HG03039 (cell line): ENCODE results near the gene HECW1.
"Not testable (repeated sequence)": the region's sequence is repeated elsewhere in the genome, so short reads cannot be mapped to it uniquely, and the experiment has no call there.

Experiments used
- ATAC-seq: cut with Tn5 transposase; IDR thresholded peaks from one replicate; pipeline ENCODE4 v1.9.1; 2021; ENCODE audit warnings: mild to moderate bottlenecking, moderate library complexity; ENCODE audit not compliant: unreplicated experiment

The HECW1 gene

GRCh38 chr7:43460733-43461348 lies 348.4 kb downstream of the HECW1 start:
- ATAC-seq = no peak

GRCh38 chr7:43461349-43462024 lies 349.0 kb downstream of the HECW1 start:
- no peak for ATAC-seq

GRCh38 chr7:43462836-43463235 lies 350.4 kb downstream of the HECW1 start:
- ATAC-seq = no peak

- ATAC-seq = no peak
These were observed 351.0 kb downstream of the HECW1 start for GRCh38 chr7:43463401-43463980.

DNA sequence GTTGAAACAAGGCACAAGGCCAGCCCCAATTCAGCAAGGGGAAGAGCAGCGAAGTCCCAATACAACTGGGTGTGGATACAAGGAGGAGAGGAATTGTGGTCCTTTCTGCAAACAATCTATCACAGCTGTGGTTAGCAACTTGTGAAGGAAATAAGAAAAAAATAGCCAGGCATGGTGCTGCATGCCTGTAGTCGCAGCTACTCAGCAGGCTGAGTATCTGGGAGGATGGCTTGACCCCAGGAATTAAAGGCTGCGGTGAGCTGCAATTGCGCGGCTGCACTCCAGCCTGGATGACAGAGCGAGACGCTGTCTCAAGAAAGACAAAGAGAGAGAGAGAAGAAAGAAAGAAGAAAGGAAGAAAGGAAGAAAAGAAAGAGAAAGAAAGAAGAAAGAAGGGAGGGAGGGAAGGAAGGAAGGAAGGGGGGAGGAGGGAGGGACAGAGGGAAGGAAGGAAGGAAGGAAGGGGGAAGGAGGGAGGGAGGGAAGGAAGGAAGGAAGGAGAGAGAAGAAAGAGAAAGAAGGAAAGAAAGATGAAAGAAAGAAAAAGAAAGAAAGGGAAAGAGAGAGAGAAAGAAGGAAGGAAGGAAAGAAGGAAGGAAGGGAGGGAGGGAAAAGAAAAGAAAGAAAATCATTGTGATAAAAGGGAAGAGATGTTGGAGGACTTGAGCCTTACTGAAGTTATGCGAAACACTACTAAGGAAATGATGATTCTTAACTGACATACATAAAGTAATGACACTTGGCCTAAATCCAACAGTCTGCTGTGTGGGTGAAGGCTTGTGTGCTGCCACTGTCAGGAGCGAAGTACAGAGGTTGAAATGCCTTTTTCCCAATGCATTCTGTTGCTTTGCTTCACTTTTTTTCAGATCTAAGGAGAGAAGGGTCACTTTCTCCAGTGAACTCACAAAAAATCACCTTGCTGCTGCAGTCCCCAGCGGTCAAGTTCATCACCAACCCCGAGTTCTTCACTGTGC lies 353.4 kb downstream of the HECW1 start:
- ATAC-seq = no peak

DNA sequence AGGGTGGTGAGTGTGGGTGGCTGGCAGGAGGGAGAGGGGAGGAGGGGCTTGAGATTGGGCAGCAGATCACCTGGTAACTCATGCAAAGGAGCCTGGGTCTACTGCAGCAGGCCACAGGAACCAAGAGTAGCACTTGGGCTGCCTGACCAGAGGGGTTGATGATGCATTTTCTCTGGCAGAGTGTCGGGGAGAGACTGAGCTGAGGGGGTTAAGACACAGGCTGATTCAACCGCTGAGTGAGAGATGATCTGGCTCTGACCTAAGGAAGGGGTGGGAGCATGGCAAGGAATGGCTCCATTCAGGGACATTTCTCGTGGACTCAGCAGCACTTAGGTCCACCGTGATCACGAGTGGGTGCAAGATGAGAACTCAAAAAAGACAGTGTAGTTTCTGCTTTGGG lies 355.0 kb downstream of the HECW1 start:
- ATAC-seq = no peak

- ATAC-seq = no peak
These were observed 355.4 kb downstream of the HECW1 start for GRCh38 chr7:43467846-43468245.

DNA sequence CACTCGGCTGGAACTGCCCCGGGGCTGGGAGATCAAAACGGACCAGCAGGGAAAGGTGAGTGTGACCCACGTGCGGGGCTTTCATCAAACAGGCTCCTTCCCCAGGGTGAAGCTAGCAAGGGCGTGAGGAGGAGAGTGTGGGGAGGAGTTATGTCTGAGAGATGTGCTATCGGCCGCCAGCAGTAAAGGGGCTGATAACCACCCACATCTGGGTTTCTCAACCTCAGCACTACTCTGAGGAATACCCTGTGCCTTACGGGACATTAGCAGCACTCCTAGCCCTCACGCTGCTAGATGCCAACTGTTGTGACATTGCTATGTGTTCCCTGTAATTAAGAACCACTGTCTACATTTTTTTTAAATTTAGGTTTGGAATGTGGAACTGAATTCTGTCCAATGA lies 356.6 kb downstream of the HECW1 start:
- no peak for ATAC-seq

DNA sequence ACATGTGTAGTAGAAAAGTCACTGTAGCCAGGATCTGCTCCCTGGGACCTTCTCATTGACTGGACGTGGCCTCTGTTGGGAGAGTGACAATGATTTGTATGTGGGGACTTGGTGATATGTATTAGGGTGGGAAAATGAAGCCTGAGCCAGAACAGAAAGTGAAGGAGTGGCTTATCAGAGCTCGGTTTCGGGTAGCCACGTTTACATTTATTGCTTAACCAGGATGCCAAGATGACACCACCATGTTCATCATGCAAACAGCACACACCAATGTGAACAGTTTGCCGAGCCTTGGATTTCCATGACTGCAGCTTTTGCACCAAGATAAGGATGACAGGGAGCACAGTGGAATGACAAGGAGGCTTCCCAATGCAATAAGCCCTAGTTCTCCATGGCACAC lies 357.7 kb downstream of the HECW1 start:
- ATAC-seq = no peak

DNA sequence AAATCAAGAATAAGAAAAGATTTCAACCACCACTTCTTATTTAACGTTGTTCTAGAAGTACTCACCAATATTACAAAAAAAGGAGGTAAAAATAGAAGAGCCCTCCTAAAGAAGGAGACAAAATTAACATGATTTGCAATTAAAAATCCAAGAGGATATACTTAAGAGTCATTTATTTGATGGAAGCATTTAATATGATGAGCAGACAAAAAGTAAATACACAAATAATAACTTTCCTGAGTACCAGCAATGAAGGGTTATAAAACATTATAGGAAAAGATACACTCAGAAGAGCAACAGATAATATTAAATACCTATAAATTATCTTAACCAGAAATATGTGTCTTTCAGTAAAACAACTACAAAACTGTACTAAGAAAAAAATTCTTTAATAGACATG lies 363.5 kb downstream of the HECW1 start:
- no peak for ATAC-seq

- ATAC-seq = no peak
These were observed 364.4 kb downstream of the HECW1 start for GRCh38 chr7:43476896-43477295.

GRCh38 chr7:43479042-43479441 lies 366.6 kb downstream of the HECW1 start:
- no peak for ATAC-seq

- ATAC-seq = no peak
These were observed 367.1 kb downstream of the HECW1 start for GRCh38 chr7:43479543-43479942.

DNA sequence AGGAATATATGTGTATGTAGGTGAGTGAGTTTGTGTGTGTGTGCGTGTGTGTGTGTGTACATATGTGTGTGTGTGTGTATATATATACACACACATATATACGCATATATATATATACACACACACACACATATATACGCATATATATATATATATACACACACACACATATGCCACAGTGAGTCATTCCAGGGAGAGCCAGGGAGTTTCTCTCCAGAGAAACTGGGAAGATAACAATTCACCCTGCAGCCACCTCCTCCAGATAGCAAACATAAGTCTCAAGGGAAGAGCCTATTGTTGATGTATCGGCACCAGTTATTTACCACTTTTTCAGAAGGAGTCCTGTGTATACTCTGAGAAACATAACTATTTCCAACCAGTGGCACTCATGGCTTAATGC lies 368.1 kb downstream of the HECW1 start:
- ATAC-seq = no peak

- no peak for ATAC-seq
These were observed 369.6 kb downstream of the HECW1 start for GRCh38 chr7:43481902-43482678.

DNA sequence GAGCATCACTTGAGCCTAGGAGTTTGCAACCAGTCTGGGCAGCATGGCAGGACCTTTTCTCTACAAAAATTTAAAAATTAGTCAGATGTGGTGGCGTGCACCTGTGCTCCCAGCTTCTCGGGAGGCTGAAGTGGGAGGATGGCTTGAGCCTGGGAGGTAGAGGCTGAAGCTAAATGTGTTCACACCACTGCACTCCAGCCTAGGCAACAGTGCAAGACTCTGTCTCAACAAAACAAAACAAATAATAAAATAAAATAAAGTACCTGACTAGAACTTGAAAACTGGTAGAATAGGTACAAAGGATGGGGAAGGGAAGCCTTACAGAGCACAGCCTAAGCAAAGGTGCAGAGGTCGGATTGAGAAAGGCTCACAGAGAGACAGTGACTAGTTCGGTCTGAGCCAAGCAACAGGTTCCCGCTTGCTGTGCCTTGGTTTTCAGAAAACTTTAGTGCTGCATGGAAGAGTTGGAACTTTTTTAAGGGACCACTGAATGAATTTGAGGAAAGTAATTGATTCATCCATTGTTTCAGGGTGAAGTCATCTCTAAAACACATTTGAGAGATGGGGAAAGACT lies 370.3 kb downstream of the HECW1 start:
- no peak for ATAC-seq

DNA sequence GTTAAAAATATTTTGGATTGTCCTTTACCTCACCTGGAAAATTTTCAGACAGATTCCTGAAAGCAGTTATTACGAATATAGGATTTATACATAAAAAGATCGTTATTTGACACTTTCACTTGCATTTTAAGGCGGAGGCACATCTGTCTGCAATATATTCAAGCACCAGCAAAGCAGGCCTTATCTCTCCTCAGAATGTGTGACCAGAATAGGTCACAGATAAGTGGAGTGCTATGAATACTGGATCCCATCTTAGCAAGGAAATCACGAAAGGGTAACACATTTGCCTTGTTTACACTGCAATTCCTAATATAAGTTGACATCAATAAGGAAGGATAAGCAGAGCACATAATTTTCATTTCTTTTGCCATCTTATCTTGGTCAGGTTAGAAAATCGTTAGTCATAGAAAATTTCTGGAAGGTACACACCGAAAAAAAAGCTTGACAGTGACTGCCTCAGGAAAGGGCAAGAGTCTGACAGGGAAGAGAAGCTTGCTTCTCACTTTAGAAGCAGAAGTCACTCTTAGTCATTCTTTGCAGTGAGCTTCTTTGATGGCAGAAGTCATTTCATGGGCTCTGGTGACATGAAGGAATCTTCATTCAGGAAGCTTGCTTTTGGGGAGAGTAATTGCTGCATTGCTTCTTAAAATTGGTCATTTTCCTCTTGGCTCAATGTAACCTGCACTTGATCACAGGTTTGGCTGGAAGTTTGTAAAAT lies 372.4 kb downstream of the HECW1 start:
- ATAC-seq = no peak

GRCh38 chr7:43485580-43485979 lies 373.1 kb downstream of the HECW1 start:
- ATAC-seq = no peak

- ATAC-seq = not testable (repeated sequence)
These were observed 373.6 kb downstream of the HECW1 start for GRCh38 chr7:43486008-43486407.

- ATAC-seq = no peak
These were observed 374.2 kb downstream of the HECW1 start for GRCh38 chr7:43486634-43487033.
